ENCODE results near the gene SOBP.

- TF ChIP-seq ZNF274 (IDR thresholded peaks at IDR 0.05; ENCODE audit: low read depth, low read length) (no peak), SUZ12 (IDR thresholded peaks at IDR 0.05; ENCODE audit: extremely low read depth, insufficient read depth, insufficient read length) (no peak), YY1 (IDR thresholded peaks at IDR 0.05; ENCODE audit: insufficient read depth, insufficient read length) (no peak)
Measured at GRCh38 chr6:107587451-107587850, 97.5 kb downstream of the SOBP start.
